Psoas muscle (tissue), 8 donors: ENCODE measurements around the gene ASB15. TPM values are rescaled to one million over a fixed set of nuclear protein-coding genes. Genes with fewer than 3 reads are reported as not detected.
A peak's percentile ranks its signal among the peaks of the same experiment; 100 is the strongest.

Source experiments
- ATAC-seq, 4 donors: fragments of 200-7000 bp; cut with Tn5 transposase; one replicate each; pipeline ENCODE4 v1.9.1; 2020; ENCODE audit warnings: moderate library complexity in 3 of 4, mild to moderate bottlenecking in 2 of 4
- DNase-seq, 2 donors: peaks; one replicate each; pipeline ENCODE4 v3.0.0-alpha.2; 2020
- H3K27ac ChIP-seq: fragments of 200-600 bp; one replicate; pipeline ENCODE4 v1.8.0; 2022
- H3K27me3 ChIP-seq, 3 donors: fragments of 200-600 bp in 1 of 3; one replicate each; pipeline versions ENCODE4 v1.6.1 to v1.8.0; 2013 to 2022; ENCODE audit warnings: low read length in 2 of 3, mild to moderate bottlenecking in 2 of 3, moderate library complexity in 1 of 3; ENCODE audit not compliant: insufficient read depth in 3 of 3
- H3K36me3 ChIP-seq, 2 donors: fragments of 200-600 bp in 1 of 2; one replicate each; pipeline versions ENCODE4 v1.6.1 to v1.8.0; 2013 to 2022; ENCODE audit warnings: low read depth in 1 of 2, mild to moderate bottlenecking in 1 of 2, moderate library complexity in 1 of 2; ENCODE audit not compliant: insufficient read depth in 1 of 2
- H3K4me1 ChIP-seq: fragments of 200-600 bp; one replicate; pipeline ENCODE4 v1.8.0; 2022
- H3K4me3 ChIP-seq: fragments of 200-600 bp; one replicate; pipeline ENCODE4 v1.8.0; 2022; ENCODE audit warnings: mild to moderate bottlenecking
- H3K9me3 ChIP-seq: fragments of 200-600 bp; one replicate; pipeline ENCODE4 v1.8.0; 2022
- WGBS, 3 donors: extraction: QIAGEN DNeasy Blood & Tissue Kit; methylation state at CpG; one replicate each; pipeline versions ENCODE4 v1.1.6 to v1.1.7; 2013; 5-methylcytosine and 5-hydroxymethylcytosine counted together
- intact Hi-C, 2 donors: fragments of 100-400 bp; cut with DNase I; formaldehyde crosslinking; loops; one replicate each; pipeline versions ENCODE4 v1.11.0 to v1.14.2; 2022
- polyA plus RNA-seq, 3 donors: library from polyadenylated mRNA; stranded (reverse); fragments of 200-250 nt; gene quantifications; one replicate each; pipeline ENCODE4 v1.2.3, GENCODE V29; 2013
- total RNA-seq, 4 donors: library from RNA; stranded (reverse); fragmentation: NEBNext Ultra II Directional in 2 of 4; extraction: Animal tissue kit (Norgen Biotek cat#: 25700) in 2 of 4; gene quantifications; one replicate each; pipeline versions ENCODE4 v1.2.1 to v1.2.4, GENCODE V29; 2021 to 2023
- TF ChIP-seq, protein P1 (sequence below): fragments of 200-600 bp; IDR thresholded peaks from one replicate; pipeline ENCODE4 v1.8.0; 2022; ENCODE audit warnings: antibody characterized with exemption
- donor health status: healthy with polysubstance abuse.
- donor health status: DM: no; HTN: no; CAD: no; lungs with moderate emphysema.
- donor health status: Bipolar disorder and iron deficiency.
- donor health status: healthy.
- donor health status: DM: yes; HTN: yes; CAD: no.
- donor health status: DM: no; HTN: no; CAD: no.
- donor health status: DM: no; HTN: no; CAD: no.
- donor health status: DM: yes; HTN: yes; CAD: no.

ASB15 gene
- total and polyA plus RNA-seq, 7 donors: 0.12 to 23.6 (median 10.3) TPM

DNA sequence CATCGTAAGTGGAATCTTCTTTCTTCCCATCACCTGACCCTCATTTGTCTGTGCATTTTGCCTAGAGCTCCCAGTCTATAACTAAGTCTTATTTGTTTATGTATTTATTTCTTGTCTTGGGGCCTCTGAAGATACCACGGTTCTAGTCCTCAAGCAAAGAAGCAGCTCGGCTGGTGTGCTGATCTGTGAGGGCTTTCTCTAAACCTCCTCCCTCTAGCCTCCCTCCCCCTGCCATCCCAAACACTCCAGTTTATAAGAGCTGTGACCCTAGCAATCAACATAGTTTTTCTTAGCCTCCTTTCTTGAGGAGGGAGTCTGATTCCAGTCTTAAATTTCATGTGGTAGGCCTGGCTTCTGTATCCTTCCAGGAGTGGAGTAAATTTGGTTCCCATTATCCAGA lies 28.3 kb upstream of the ASB15 start:
- Histone ChIP-seq H3K36me3 (no peaks in the 10 kb centered on the region), H3K4me3 (no peak overlapping the region), H3K27ac (no peak overlapping the region), H3K4me1 (no peaks in the 10 kb centered on the region), H3K27me3 (no peaks in the 10 kb centered on the region), H3K9me3 (no peaks in the 10 kb centered on the region)
- 62 to 71% (median 69%) methylated on average over 3 of the region's 3 CpGs for WGBS, 3 donors
- TF ChIP-seq, protein P1, sequence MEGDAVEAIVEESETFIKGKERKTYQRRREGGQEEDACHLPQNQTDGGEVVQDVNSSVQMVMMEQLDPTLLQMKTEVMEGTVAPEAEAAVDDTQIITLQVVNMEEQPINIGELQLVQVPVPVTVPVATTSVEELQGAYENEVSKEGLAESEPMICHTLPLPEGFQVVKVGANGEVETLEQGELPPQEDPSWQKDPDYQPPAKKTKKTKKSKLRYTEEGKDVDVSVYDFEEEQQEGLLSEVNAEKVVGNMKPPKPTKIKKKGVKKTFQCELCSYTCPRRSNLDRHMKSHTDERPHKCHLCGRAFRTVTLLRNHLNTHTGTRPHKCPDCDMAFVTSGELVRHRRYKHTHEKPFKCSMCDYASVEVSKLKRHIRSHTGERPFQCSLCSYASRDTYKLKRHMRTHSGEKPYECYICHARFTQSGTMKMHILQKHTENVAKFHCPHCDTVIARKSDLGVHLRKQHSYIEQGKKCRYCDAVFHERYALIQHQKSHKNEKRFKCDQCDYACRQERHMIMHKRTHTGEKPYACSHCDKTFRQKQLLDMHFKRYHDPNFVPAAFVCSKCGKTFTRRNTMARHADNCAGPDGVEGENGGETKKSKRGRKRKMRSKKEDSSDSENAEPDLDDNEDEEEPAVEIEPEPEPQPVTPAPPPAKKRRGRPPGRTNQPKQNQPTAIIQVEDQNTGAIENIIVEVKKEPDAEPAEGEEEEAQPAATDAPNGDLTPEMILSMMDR: no peak
- intact Hi-C loops: no loop called here
- no peak for ATAC-seq
- no peak for DNase-seq

DNA sequence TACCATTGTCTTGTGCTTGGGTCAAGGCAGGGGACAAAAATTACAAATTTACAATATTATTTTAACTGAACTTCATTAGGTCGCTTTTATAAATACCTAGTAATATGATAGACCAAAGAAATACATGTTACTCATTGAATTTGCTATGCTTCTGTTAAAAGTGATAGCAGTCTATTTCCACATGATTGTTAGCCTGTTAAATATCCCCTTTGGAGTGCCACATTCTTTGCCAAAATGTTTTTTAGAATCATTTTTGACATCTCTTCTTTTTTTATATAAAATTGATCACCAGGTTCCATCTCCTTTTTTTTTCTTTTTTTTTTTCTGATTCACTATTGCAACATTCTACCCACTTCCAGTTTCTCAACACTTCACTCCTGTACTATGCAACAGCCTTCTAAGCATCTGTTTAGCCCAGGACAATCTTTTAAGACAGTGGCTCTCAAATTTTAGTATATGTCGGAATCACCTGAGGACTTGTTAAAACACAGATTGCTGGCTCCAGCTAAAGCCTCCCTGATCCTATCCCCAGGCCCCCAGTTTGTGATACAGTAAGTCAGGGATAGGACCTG lies 27.6 kb upstream of the ASB15 start:
- Histone ChIP-seq H3K27me3 (no peaks in the 10 kb centered on the region), H3K4me3 (no peak overlapping the region), H3K36me3 (no peaks in the 10 kb centered on the region), H3K4me1 (no peaks in the 10 kb centered on the region), H3K27ac (no peak overlapping the region), H3K9me3 (no peaks in the 10 kb centered on the region)
- TF ChIP-seq, protein P1: no peak
- intact Hi-C loops: no loop called here
- peak in 2 of 4 donors; percentile 43 to 56 for ATAC-seq
- whole genome bisulfite sequencing, 3 donors: 83 to 89% (median 87%) methylated on average over 2 of the region's 2 CpGs
- DNase-seq: no peak

DNA sequence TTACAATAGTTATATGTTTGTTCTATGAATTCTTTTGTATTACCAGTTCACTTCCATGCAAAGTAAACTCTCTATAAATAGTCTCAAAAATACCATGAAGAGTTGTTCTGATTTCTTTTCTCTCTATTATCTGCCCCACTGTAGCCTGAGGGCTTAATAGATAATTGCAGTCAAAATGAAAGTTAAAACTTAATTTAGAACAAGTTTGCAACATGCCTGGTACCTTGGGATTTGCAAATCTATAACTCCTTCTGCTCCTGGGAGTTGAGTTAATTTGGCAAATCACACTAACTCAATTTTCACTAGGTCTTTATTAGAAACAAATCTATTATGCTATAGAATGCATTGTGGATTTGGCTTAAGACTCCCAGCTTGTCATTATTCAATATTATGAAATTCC lies 22.2 kb upstream of the ASB15 start:
- H3K4me1 ChIP-seq: no peaks in the 10 kb centered on the region
- ATAC-seq (no peak), DNase-seq (no peak)
- no peaks in the 10 kb centered on the region for H3K9me3 ChIP-seq
- intact Hi-C loops: no loop called here
- no peaks in the 10 kb centered on the region for H3K27me3 ChIP-seq
- no peak overlapping the region for H3K27ac ChIP-seq
- H3K36me3 ChIP-seq: no peaks in the 10 kb centered on the region
- no peak overlapping the region for H3K4me3 ChIP-seq
- TF ChIP-seq, protein P1: no peak

DNA sequence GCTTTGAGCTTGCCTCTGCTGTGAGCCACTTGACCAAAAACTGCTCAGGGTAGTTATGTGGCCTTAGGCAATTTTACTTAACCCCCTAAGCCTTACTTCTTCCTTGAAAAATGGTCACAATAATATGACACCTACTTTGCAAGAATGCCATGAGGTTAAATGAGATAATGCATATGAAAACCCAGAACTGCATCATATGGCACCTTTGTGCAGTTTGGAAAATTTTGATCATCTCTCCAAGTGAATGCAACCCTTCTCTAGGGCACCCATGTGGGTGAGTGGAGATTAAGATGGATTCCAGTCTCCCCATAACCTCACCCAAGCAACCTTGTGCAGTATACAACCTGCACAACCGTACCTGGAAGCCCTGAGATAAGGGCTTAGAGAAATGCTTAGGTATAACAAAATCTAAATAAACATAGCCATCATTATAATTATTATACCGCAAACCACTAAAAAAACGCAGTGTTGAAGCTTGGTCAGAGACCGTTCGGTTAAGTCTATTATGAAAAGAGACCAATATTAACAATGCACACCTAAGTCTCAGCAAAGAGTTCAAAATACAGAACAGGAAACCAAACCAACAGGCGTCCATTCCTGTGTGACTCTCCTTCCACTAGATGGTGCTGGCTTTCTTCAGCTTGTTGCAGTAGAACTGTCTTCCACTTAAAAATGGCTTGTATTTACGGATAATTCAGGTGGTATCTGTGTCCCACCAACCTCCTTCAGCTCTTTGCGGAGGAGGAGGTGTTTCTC lies 21.0 kb upstream of the ASB15 start:
- Histone ChIP-seq H3K27me3 (no peaks in the 10 kb centered on the region), H3K4me3 (no peak overlapping the region), H3K36me3 (no peaks in the 10 kb centered on the region), H3K27ac (peak overlapping the region; percentile 37), H3K4me1 (peaks cover 5% of the 10 kb centered on the region), H3K9me3 (no peaks in the 10 kb centered on the region)
- no peak for DNase-seq
- WGBS, 3 donors: 40 to 47% (median 41%) methylated on average over 8 of the region's 8 CpGs
- peak; percentile 76 to 87 (median 78) for ATAC-seq
- TF ChIP-seq, protein P1: peak; percentile 77
- intact Hi-C loops: loop anchor here (2.0 to 5.0 kb wide), 6 partner anchors 52 to 292 kb away; no protein-coding TSS in a partner anchor
